ENCODE results near the gene RFT1.
"Not testable (repeated sequence)": the region's sequence is repeated elsewhere in the genome, so short reads cannot be mapped to it uniquely, and the experiment has no call there.

Gene RFT1

GRCh38 chr3:53056442-53056841 is 73.8 kb downstream of the RFT1 start:
- DNase-seq: no peak

GRCh38 chr3:53054233-53054632 is 76.0 kb downstream of the RFT1 start:
- DNase-seq: not testable (repeated sequence)

GRCh38 chr3:53051929-53052328 is 78.3 kb downstream of the RFT1 start:
- DNase-seq: no peak

- no peak for DNase-seq
Observed at GRCh38 chr3:53049987-53050386, 80.2 kb downstream of the RFT1 start.

- DNase-seq: no peak
Observed at GRCh38 chr3:53046171-53047170, 83.8 kb downstream of the RFT1 start.

GRCh38 chr3:53045518-53046170 is 84.6 kb downstream of the RFT1 start, which contains the start of gene SFMBT1:
SFMBT1 (minus strand) TSS chr3:53046073; CDS start chr3:52969128, 76,945 bp downstream.
- peak; percentile 37 for DNase-seq

GRCh38 chr3:53044711-53045517 is 85.3 kb downstream of the RFT1 start:
- no peak for DNase-seq

- no peak for DNase-seq
Observed at GRCh38 chr3:53044371-53044710, 85.9 kb downstream of the RFT1 start.

- DNase-seq: no peak
Observed at GRCh38 chr3:53043738-53044137, 86.5 kb downstream of the RFT1 start.

- no peak for DNase-seq
Observed at GRCh38 chr3:53042651-53043050, 87.6 kb downstream of the RFT1 start.

GRCh38 chr3:53040351-53040820 is 89.8 kb downstream of the RFT1 start:
- no peak for DNase-seq

GRCh38 chr3:53039376-53039752 is 90.9 kb downstream of the RFT1 start:
- no peak for DNase-seq

- no peak for DNase-seq
Observed at GRCh38 chr3:53038679-53039375, 91.4 kb downstream of the RFT1 start.
